HG02763 (cell line): ENCODE data around the gene GFOD1.

ENCODE experiments used
- ATAC-seq: cut with Tn5 transposase; IDR thresholded peaks from one replicate; pipeline ENCODE4 v1.9.1; 2021; ENCODE audit warnings: mild to moderate bottlenecking, moderate library complexity; ENCODE audit not compliant: unreplicated experiment

Gene GFOD1

DNA sequence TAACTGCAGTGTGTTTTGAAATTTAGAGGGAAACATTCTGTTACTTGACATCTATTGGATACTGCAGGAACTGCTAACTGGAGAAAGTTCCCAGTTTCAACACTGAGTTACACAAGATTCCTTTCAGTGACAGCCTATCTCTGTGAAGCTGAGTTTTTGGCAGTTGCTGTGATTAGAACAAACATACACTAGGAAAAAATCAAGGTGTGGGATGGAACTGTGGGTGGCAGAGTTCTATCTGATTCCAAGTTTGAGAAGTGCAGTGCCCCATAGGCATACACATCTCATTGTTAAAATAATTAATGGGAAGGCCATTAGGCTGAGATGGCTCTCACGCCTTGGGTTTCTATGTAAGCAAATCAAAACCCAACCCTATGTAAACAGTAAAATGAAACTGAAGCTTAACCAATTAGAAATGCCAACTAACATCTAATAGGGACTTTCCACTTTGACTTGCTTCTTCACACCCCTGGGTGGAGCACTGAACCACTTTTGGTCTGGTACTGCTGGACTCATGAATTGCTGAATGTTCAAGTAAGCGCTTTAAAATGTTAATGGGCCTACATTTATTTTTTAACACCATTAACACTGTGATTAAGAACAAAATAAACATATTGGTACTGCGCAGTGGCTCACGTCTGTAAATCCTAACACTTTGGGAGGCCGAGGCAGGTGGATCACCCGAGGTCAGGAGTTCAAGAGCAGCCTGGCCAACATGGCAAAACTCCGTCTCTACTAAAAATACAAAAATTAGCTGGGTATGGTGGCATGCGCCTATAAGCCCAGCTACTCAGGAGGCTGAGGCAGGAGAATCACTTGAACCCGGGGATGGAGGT lies 103.9 kb downstream of the GFOD1 start:
- peak; percentile 92 for ATAC-seq

DNA sequence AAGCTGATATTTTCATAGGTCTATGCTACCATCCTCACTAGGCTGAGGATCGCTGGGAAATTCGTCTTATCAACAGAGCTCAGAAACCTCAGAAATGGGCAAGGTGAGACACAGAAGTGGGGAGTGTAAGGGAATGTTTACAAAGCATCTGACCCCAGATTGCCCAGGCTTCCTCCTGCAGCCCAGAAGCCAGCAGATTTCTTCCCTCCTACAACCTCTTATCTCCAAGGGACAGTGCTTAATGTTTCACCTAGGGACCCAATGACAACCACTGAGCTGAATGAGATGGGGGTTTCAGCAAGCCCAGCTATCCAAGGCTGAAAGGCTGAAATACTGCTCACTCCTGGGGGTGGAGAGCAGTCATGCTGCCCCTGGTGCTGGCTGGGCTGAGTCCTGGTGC lies 106.6 kb downstream of the GFOD1 start:
- ATAC-seq, result no peak

DNA sequence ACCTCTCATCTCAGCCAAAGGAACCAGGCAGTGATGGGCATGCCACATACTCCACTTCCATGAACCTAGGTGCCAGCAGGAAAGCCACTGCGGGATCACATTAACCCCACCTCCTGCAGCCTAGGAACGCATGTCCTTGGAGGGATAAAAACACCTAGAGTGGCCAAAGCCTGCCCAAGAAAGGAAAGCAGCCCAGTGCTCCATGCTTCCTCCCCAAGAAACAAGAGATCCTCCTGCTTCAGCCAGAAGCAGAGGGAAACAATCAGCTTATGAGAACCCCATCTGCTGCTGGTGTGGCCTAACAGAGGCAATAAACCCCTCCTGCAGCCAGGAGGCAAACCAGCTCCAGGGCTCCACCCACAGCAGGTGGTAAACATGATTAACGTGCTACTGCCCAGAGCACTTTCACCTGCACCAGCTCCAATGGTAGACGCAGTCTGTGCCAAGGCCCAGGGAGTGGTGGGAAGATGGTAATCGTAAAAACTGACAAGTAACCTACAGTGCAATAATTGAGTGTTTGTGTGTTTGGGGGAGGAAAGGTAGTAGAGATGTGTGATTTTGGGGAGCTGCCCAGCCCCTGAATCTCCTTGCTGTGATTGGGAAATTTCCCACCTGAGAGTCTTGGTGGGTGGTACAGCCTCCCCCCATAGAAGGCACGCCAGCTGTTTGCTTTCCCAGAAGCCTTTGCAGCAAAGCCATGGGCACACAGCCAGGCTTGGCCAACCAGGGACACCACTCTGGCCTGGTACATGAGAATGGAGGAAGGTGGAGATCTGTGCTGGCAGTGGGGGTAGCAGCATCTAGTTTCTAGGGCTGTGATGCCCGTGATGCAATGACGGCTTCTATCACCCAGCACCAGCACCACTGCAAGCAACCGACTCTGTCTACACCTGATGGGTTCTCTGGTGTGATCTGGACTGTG lies 108.5 kb downstream of the GFOD1 start:
- no peak for ATAC-seq

DNA sequence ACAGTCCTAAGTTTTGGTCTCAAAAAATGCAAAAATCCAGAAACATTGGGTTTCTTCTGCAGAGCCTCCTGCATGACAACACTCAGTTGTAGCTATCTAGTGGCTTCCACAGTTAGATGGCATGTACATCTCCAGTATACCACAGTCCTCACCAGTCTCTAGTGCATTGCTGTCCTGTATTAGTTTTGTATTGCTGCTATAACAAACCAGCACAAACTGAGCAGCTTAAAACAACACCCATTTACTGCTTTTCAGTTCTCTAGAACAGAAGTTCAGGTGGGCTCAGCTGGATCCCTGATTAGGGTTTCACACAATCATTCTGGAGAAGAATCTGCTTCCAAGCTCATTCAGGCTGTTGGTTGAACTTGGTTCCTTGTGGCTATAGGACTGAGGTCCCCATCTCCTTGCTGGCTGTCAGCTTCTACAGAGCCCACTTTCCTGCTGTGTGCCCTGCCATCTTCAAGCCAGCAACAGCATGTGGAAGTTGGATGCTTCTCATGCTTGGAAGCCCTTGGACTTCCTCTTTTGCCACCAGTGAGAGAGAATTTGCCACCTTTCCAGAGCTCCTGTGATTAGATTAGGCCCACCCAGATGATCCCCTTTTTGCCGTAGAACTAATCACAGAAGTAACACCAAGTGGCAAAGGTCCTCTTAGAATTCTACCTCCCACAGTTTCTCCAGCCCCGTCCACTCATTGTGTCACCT lies 110.2 kb downstream of the GFOD1 start:
- ATAC-seq, result no peak

DNA sequence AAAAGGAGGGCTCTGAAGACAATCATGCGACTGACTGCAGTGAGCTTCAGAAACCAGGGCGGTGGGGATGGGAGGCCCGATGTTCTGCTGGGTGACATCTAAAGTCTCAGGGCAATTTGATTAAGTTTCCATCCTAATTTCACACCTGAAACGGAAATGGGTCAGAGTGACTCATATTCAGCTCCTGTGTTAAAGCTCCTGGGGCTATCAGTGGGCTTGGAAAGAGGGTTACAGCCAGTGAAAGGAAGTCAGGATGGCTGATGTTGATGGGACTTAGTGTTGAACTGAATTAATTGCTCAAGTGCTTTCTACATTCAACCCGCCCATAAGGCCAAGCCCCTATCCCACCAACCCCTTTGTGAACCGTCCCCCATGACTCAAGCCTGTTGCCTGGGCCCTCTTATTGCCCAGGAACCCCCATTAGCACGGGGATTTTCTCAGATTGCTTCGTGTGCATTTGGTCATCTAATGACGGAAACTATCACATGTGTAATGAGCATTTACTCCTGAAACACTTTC lies 112.0 kb downstream of the GFOD1 start:
- ATAC-seq, result peak; percentile 63

DNA sequence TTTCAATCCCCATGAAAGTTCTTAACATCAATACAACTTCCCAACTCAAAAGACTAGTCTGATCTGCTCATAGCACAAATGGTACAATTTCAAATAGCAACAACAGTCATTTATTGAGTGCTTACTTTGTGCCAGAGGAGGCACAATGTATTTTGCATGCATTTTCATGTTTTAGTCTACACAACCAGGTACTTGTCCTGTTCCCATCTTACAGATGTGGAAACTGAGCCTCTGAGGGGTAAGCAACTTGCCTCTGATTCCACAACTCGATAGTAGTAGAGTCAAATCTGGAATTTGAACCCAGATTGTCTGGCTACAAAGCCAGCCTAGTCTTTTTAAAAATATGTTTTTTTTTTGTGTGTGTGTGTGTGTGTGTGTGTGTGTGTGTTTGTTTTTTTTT lies 113.5 kb downstream of the GFOD1 start:
- no peak for ATAC-seq

DNA sequence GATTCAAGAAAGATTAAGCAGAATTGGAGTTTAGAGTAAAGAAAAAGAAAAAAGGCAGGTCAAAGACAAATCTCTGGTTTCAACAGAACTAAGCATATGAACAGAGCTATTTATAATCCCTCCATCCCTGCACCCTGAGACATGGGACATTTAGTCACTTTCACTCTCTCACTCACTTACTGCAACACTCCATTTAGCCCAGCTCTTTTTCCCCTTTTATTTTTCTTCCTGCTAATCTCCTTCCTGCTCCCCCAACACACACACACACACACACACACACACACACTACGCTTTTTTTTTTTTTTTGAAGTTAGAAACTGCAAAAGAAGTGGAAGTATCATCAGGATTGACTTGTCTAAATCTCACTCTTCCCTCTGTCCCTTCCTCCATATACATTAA lies 113.9 kb downstream of the GFOD1 start:
- no peak for ATAC-seq

DNA sequence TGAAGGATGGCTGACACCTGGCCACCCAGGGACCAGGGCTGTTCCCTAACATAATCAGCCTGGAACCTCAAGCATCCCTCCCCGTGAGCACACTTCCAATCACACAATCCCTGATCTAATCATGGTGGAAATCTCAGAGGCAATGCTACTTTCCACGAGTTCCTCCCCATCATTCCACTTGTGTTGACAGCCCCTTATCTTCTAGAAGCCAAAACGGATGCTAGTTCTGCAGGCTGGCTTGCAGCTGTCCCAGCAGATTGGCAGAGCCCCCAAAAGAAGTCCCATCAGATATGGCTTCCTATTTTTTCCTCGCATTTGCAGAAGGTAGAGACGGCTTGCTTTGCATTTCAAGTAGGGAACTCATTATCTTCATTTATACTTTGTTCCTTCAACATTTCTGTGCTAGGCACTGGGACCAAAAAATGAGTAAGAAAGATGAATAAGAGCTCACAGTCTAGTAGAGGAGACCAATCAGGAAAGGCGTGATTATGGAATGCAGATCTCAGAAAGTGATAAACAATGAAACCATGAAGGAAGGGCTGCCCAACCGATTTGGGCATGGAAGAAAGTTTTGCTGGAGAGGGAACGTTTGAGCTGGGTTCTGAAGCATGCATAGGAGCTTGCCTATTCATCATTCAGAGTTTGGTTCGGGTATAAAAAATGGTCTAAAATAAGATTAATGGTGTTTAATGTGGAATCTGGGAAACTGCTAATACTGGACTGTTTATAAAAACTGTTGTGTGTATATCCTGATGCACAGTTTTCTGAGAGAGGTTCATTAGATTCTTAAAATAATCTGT lies 114.5 kb downstream of the GFOD1 start:
- ATAC-seq, result no peak

DNA sequence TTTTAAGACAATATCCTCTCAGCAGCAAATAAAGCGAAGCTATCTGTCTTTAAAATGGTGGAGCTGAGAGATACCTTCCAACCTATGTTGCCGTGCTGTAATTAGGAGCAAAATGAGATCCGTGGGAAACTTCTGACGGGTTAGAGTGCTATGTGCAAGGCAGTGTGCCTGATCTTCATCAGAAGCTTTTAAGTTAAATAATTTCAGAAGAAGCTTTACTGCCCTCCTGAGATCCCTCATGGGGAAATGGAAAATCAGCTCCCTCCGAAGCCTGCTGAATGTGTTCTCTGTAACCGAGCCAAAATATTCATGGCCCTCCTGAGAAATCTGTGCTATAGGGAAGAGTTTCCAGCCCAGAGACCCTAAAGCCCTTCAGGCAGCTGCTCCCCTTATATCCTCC lies 115.3 kb downstream of the GFOD1 start:
- ATAC-seq, result no peak

DNA sequence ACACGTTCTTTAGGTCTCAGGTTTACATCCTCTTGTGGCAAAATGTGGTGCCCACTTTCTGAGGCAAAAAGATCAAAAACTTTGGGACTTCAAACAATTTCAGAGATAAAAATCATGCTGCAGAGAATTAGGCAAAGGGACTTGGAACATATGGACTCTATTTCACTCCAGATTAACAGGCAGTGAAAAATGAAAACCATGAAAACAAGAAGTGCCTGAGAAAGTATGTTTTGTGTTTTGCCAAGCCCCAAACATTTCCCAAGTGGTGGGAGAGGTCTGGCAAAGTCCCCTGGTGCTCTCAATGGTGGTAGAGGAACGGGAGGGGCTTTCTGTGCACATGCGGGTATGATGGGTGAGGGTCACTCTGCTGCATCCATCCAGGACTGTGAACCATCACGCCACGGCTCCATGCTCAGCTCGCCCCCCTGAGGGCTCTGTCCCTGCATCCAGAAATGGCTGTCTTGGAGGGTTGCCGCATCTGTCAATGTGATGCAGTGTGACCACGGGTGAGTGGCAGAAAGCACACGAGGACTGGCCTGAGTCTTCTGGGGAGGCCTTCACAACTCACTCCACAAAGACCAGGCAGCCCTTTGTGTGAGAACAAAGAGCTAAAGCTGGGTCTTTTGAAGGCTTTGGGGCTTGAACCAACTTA lies 115.9 kb downstream of the GFOD1 start:
- ATAC-seq, result no peak

DNA sequence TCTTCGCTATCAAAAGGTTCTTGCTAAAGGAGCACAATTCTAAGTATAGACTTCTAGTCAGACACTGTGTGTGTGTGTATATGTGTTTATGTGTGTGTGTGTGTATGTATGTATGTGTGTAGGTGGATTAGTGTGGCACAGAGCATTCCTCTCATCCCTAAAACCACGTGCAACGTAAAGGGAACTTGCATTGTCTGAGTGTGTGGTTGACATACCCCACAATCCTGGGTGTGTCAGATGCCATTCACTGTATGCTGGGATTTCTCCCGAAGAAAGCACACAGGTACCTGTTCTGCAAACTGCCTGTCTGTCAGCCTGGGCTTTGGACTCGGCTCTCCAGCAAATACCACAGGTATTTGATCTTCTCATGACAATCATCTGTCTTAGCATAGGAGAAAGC lies 116.8 kb downstream of the GFOD1 start:
- ATAC-seq, result no peak

DNA sequence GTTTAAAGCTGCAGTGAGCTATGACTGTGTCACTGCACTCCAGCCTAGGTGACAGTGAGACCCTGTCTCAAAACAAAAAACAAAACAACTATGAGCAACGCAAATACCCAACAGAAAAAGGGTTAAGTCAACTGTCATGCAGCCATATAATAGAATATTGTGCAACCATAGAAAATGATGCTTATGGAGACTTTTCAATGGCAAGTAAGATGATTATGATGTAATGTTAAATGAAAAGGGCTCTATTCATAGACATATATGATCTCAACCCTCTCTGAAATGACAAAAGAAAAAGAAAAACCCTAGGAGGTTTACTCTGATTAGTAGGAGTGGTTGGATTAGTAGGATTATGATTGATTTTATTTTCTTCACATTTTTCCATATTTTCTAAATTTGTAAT lies 117.8 kb downstream of the GFOD1 start:
- ATAC-seq, result no peak

DNA sequence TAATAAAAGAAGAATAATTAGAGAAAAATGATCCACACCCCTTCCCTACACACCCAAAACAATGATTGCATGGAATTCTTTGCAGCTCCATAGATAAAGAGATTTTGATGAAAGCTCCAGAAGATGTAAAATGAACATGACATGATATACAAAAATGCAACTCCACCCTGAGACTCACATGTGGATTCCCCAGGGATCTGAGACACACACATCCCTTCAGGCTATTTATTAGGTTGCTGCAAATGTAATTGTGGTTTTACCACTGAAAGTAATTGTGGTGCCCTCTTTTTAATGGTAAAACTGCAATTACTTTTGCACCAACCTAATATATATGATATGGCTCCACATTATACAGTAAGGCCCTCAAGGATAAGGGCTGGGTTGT lies 118.7 kb downstream of the GFOD1 start:
- no peak for ATAC-seq

DNA sequence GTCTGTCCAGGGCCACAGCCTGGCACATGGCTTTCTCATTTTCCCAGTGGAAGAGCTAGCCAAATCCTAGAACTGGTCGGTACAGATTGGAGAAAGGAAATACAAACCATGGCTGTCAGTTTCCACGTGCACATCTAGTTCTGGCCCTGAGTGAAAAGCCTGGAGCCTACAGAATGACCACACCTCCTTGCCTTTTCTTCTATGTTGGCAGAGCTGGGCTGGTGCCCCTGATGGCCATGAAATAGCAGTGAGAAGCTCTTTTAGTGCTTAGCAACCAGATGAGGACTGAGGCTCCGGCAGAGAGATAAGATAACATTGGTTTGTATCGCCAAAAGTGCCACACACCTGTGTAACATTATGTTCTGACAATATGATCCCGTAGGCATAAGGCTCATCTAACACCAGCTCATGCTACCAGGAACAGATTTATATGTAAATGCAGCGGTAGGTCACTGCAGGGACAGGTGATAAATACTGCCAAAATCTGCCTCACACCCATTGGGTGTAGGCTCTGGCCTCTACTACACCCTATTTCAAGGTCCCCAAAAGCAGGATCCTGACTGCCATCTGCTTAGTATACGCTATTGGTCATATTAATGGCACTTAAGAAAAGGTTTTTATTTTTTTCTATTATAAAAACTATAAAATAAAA lies 119.2 kb downstream of the GFOD1 start:
- no peak for ATAC-seq

DNA sequence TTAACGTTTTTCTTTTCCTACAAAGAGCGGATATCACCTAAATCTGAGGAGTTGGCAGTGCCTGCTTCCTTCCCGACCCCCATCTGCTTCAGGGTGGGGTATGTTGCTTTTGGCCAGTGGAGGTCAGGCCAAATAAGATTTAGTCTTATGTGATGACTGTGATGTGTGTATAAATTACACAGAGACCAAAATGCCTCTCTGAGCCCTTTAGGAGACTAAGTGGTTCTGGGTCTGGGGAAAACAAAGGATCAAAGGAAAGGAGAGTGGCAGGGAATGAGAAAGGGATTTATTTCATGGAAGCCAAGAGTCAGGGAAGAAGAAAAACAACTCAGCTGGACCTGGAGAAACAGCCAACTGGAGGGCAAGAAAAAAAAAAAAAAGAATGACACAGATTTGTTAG lies 120.0 kb downstream of the GFOD1 start:
- no peak for ATAC-seq

DNA sequence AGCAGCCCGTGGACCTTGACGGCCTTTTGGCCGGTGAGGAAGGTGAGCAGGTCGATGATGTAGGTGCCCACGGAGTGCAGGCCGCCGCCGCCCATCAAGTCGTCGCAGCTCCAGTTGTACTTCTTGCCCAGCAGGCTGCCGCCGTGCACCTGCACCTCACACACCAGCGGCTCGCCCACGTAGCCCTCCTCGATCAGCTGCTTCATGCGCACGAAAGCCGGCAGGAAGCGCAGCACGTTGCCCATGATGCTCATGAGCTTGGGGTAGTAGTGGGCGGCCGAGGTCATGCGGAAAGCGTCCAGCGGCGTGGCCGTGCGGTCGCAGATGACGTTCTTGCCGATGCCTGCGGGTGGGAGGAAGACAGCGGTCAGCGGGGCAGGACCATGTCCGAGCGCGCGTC lies 122.1 kb downstream of the GFOD1 start:
- ATAC-seq, result no peak

DNA sequence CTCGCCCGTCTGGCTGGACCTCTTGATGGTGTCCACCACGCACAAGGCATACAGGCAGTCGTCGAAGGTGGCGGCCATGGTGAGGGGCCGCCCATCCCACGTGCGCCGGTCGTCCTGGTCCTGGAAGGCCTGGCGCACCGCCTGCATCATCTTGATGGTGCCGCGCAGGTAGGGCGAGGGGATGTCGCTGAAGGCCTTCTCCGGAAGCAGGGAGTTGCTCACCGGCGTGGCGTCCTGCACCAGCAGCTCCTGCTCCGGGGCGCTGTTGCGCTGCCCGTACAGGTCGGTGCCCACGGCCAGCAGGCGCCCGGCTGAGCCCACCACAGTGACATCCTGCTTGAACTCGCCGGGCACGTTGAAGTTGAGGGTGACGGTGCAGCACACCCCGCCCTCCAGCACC lies 122.6 kb downstream of the GFOD1 start:
- no peak for ATAC-seq

DNA sequence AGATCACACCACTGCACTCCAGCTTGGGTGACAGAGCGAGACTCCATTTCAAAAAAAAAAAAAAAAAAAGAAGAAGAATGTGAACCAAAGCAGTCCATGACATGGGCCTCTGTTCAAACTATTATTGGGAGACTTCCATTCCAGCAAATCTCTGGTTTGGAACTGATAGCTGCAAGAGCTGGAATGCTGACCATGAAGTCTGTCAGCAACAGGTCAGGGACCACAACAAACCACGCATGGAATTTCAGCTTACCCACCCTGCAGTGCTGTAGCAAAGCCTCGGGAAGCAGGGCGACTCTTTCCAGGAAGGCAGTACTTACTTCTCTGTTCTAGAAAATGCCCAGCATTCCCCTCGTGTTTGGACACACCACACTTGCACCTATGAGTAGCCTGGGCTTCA lies 125.0 kb downstream of the GFOD1 start:
- no peak for ATAC-seq
